ENCODE measurements around the gene ISYNA1.
A peak's percentile ranks its signal among the peaks of the same experiment; 100 is the strongest.

Gene ISYNA1

DNA sequence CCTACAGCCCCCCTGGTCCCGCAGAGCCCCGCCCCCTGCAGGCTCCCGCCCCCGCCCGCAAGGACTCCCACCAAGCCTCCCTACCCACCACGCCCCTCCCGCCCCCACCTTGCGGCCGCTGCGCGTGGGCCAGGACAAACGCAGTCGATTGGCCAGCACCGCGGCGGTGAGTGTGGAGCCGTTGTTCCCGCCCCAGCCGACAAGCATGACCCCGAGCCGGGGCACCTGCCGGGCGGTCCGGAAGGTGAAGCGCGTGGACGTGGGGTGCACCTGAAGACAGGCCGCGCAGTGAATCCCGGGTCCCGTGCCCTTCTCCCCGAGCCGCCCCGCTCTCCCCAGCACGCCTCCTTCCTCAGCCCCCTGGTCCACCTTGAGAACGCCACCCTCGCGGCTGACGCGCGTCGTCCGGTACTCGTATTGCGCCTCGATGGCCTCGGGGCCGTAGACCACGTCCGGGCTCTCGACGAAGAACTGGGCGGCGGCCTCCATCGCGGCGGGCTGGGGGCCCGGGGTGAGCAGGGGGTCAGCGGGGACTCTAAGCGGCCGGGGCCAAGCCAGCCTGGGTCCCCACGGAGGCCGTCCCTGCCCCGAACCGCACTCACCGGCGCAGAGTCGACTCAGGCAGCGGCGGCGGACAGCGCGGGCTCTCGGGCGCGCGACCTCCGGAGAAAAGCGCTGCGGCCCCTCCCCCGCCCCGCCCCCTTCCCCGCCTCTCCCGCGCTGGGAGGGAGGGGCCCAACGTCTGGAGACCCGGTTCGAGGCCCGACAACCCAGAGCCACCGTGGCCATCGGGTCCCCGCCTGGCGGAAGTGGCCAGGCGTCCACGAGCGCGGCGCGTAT is at the start of gene ISYNA1:
Gene ISYNA1, minus strand, starts transcription at position 643 of the 840 bp plus-strand sequence. Its CDS starts 154 bp downstream, at position 489.
- DNase-seq, result peak; percentile 82

GRCh38 chr19:18486746-18487145 is 48.8 kb upstream of the ISYNA1 start:
- no peak for DNase-seq

DNA sequence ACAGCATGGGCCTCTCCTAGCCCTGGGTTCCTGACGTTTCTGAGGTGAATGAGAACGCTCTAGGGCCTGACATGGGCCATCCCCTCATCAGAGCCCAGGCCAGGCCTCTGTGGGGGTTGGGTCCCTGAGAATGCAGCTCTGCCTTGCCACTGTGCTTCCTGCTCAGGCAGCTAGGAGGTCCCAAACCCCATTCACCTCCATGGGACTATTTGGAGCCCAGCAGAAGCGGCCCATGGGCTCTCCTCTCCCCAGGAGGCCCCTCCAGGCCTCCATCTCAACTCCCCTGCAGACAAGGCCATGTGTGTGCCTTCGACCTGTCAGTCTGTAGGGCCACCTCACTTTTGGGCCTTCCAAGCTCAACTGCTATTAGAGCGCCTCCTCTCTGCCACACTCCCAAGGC is 47.1 kb upstream of the ISYNA1 start:
- no peak for DNase-seq

DNA sequence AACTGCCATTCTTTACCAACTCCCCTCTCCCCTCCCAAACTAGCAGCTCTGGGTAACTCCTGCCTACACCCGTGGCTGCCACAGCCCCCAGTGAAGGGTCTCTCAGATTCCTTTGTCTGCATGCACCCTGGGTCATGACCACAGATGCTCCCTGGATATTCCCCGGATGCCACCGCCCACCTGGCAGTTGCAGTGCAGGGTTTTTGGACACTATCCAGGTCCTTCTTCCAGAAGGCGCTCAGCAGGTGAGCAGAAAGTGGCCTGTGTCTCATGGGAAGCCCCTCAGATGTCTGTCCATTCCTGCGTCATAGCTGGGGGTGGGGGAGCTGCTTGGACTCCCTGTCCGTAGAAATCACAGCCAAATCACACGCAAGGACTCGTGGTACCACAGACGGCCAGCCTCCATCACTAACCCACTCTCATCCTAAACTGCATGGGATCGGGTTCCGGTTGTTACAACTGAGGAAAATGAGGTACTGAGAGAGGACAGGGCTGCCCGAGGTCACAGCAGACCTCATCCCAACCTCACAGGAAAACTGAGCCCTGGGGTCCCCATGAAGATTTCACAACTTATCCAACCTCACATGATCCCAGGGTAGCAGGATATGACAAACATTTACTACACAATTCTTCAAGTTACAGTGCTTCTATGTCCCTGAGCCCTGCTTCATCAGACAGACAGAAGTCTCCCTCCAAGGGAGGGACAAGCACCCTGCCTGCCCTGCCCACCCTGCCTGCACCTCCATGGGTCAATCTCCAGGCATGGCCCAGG is 45.4 kb upstream of the ISYNA1 start:
- DNase-seq, result peak; percentile 90

GRCh38 chr19:18481505-18482222 is 43.7 kb upstream of the ISYNA1 start:
- peak; percentile 25 for DNase-seq

DNA sequence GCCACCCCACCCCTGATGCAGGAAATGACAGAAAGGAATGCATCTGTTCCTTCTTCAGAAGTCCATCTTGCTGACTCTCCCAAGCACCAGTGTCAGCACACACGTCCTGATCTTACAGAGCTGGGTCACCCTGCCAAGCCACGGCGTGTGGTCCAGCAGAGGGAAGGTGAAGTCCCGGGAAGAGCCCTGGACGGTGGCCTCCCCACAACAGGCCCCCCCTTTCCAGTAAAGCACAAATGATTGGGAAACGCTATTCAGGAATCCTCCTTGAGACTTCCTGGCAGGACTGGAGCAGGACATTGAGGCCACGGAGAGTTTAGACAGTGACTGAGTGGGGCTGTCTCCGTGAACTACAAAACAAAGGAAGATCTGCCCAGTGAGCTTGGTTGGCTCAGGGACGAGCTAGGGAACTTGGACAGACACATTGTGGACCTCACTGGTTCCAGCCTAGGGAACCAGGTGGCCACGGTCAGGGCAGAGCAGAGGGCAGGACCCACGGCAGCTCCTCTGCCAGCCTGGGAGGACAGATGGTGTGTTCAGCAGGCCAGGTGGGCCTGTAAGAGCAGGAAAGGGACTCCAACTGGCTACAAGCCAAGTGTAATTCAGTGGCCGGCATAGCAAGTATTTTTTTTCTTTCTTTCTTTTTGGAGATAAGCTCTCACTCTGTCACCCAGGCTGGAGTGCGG is 42.2 kb upstream of the ISYNA1 start:
- DNase-seq, result peak; percentile 85

DNA sequence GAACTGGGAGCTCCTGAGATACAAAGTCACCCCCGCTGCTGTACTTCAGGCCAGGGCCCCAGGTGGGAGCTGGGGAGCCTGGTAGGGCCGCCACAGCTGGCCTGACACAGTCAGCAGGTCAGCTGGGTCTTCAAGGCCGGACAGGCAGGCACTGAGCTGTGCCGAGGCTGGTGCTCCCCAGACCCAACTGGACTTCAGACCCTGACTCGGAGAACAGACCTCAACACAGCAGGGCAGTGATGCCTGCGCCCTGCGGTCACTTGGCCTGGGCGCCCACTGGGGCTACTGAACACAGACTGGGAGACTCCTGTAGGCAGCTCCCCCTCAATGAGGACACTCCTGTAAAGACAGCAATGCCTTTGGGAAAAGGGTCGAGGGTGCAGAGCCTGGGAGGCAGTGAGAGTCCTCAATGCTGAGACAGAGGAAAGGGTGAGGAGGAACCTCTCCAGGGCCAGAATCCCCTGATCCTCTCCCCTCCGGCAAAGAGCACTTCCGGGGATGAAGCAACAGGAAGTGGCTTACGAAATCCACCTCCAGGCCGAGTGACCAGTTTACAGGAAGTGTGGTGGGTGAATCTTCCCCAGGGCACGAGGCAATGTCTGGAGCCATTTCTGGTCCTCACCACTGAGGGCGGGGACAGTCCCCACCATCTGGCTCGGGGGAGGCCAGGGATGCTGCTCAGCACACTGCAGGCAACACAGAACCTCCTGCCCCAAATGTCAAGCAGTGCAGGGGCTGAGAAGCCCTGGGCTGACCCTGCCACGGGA is 40.8 kb upstream of the ISYNA1 start:
- DNase-seq, result peak; percentile 86

- DNase-seq, result peak; percentile 33
These were observed 40.0 kb upstream of the ISYNA1 start for GRCh38 chr19:18477974-18478373.

DNA sequence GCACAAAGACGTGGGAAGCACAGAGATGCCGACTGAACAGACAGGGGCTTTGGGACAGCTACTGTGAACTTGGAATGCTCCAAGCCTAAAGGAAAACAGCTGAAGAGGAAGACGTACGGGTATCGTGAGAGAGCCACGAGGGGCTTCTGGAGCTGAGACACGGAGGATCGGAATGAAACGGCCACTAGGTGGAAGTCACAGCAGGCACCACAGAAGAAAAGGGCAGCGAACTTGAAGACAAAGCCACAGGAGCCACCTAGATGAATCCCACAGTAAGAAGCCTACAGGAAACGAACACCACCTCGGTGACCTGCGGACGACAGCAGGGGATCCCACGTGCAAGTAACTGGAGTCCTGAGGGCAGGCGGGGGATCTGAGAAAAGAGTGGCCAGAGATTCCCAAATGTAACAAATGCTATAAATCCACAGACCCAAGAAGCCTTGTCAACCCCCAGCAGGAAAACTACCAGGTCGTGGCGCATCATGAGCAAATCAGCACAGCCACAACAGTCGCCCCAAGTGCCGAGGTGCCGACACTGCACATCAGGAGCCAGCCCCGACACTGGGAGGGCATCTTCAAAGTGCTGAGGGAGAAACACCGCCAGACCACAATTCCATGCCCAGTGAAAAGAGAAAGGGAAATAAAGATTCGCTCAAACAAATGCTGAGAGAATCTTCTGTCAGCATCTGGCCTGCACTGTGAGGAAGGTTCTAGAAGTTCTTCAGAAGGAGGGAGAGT is 39.3 kb upstream of the ISYNA1 start:
- DNase-seq, result no peak

DNA sequence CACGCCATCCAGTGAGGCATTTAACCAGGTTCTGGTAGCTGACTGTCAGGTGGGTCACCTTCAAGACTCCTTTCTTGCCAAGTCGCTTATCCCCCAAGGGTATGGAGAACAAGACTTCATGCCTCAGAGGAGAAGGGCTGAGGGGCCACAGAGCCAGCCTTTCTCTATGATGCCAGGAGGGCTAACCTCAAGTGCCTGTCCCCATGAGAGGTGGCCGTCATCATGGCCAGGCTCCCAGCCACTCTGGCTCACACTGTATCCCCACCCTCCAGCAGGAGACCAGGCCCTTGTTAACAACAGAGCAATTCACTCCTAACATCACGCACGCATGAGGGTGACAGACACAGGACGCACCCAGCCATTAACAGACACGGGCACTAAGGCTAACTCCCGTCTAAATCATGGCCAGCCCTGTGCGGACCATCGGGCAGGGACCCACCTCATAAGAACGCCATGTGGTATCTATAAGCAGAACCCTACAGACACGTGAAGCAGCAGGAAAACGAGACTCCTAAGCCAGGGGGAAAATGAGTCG is 38.6 kb upstream of the ISYNA1 start:
- DNase-seq, result no peak

GRCh38 chr19:18475762-18476331 is 37.9 kb upstream of the ISYNA1 start:
- DNase-seq, result no peak

GRCh38 chr19:18475004-18475453 is 37.1 kb upstream of the ISYNA1 start:
- no peak for DNase-seq

DNA sequence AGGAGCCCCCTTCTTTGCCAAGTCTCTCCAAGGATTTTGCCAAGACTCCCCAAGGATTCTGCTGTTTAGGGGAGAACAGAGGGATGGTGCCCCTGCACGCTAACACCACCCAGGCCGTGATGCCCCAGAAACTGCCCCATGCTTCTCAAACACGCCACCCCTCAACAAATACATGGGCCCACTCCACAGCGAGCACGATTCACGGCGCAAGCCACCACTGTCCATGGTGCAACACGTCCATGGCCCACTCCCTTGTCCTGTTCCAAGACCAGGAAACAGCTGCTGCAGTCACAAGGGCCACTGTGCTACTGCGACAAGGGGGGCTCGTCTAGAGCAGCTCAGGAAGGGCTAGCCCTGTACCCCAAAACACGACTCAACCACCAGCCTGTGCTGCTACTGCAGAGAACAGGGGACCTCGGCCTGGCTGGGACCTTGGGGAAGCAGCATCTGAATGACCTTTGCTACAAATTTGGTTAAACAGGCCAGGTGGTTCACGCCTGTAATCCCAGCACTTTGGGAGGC is 36.5 kb upstream of the ISYNA1 start:
- DNase-seq, result no peak

DNA sequence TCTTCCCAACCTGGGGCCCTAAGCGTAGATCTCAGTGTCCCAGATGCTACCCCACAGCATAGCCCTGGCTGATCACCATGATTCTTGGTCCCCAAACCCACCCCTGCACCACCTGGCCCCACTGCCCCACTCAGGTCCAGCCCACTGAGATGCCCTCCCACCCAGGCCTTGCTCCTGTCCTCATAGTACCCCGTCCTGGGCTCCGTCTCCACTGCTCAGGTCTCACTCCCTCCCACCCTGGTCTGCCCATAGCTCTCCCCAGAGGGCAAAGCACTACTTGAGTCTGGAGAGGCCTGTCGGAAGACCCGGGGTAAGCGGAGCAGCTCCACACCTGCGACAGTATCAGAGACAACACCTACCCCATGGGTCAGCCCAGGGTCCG is 35.8 kb upstream of the ISYNA1 start:
- no peak for DNase-seq

DNA sequence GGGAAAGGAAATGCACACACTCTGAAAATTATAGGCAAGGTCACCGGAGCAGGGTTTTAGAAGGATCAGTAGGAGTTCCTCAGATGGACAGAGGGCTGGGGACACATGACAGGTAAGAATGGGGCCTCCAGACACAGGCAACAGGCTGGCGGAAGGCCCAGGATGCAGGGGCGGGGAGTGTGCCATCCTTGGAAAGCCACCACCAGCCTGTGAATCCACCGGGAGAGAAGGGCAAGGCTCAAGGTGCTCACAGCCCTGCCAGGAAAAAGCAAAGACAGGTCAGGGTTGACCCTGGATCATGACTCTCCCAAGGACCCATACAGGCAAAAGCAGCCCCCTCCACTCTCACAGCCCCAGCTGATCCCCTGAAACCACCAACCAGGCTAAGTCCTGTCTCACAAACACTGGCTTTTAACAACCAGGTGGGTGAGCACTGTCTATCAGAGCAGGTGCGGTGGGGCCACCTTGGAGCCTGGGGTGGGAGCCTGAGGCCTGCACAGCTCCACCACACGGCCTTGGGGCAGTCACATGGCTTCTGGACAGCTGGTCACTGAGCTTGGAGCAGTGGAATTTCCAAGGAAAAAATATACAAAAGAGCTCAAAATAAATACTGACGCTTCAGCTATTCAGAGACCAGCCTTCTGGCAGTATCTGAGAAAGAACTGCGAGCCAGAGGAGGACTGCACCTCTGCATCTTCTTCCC is 35.2 kb upstream of the ISYNA1 start:
- DNase-seq, result no peak

GRCh38 chr19:18470787-18471186 is 32.9 kb upstream of the ISYNA1 start:
- no peak for DNase-seq

DNA sequence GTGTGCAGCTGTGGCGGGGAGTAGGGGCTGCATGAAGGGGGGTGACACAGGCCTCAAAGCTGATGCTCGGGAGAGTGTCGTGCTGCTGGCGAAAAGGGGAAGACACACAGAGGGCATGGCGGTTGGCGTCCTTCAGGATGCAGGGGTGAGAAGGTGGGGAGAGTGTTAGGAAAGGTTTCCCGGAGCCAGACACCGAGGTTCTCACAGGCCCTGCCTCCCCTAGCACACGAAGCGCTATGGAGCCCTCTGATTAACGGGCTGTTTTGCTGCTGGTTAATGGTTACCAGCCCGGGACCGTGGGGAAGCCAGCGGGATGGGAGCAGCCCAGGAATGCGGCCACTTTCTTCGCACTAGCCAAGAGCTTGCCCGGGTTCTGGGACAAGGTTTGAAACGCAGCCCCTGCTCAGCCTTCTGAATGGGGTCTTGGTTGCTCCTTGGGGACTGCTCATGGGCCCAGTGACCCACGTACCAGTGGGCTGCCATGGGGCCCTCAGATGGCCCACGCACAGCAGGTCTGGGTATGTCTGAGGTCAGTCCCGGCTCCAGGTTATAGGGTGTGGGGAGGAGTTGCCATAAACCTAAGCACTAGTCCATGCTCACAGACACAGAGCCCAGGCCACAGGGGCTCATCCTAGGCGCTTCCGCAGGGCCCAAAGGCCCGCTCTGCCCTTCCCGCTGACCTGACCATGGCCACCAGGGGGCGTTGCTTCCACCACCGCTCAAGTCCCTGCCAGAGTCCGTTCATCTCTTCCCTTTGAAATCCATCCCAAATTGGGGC is 31.3 kb upstream of the ISYNA1 start:
- DNase-seq, result peak; percentile 58

DNA sequence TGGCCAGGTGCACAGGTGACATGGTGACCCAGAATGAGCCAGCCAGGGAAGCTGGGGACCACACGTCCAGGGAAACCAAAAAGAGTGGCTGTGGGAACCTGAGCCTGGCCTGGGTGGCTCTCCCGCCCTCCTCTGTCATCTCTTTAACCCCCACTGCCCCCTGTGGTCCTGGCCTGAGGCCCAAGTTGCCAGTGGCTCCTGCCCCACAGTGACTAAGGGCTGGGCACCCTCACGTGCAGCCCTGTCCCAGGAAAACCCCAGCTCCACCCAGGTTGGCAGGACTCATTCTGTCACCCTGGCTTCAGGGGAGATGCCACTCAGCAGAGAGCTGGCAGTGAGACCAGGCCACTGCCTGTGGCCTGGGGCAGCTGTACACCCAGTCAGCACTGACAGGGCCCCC is 30.6 kb upstream of the ISYNA1 start:
- DNase-seq, result no peak

DNA sequence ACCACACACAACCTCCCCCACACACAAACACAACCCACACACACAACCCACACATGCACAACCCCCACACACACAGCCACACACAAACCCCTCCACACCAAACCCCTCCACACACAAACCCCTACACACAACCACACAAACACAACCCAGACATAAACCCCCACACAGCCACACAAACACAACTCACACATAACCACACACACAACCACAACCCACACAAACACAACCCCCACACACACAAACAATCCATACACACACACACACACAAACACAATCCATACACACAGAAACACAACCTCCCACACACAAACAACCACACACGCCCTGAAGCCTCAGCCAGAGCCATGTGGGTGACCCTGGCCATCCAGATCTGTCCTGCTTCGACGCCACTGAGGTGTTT is 30.0 kb upstream of the ISYNA1 start:
- no peak for DNase-seq
